NCI-H2081 (cell line): ENCODE measurements around the gene GBF1.
A peak's percentile ranks its signal among the peaks of the same experiment; 100 is the strongest.

Experiments
- DNase-seq, 2 experiments: peaks; one replicate each; lab custom pipeline; 2025; lab: John Stamatoyannopoulos, UW

Gene GBF1

GRCh38 chr10:102409604-102410428, 164.5 kb downstream of the GBF1 start:
- no peak for DNase-seq

- DNase-seq: no peak
Observed at GRCh38 chr10:102410429-102411073, 165.2 kb downstream of the GBF1 start.

- DNase-seq: no peak
Observed at GRCh38 chr10:102411341-102412255, 166.3 kb downstream of the GBF1 start.

GRCh38 chr10:102412293-102412692, 167.0 kb downstream of the GBF1 start:
- no peak for DNase-seq

- DNase-seq: peak; percentile 59 to 85
Observed at GRCh38 chr10:102413053-102413705, 167.8 kb downstream of the GBF1 start.

GRCh38 chr10:102413806-102414561, 168.7 kb downstream of the GBF1 start:
- DNase-seq: no peak

GRCh38 chr10:102414749-102415148, 169.4 kb downstream of the GBF1 start:
- no peak for DNase-seq

- no peak for DNase-seq
Observed at GRCh38 chr10:102416283-102416682, 171.0 kb downstream of the GBF1 start.

- DNase-seq: no peak
Observed at GRCh38 chr10:102416695-102417094, 171.4 kb downstream of the GBF1 start.

GRCh38 chr10:102418622-102419268, 173.4 kb downstream of the GBF1 start, which contains the start of gene PSD:
PSD (minus strand) TSS chr10:102418785; CDS start chr10:102417038, 1,747 bp downstream.
- peak; percentile 80 to 81 for DNase-seq

GRCh38 chr10:102419269-102420180, 174.2 kb downstream of the GBF1 start:
- peak; percentile 73 to 78 for DNase-seq

GRCh38 chr10:102420181-102420713, 174.9 kb downstream of the GBF1 start:
- no peak for DNase-seq

GRCh38 chr10:102420714-102421506, 175.6 kb downstream of the GBF1 start, which contains the start of gene FBXL15:
FBXL15 (plus strand) TSS chr10:102420836; CDS start chr10:102421130, 294 bp downstream.
- DNase-seq: peak; percentile 93 to 94

- DNase-seq: no peak
Observed at GRCh38 chr10:102421507-102421756, 176.1 kb downstream of the GBF1 start.

GRCh38 chr10:102421757-102422512, 176.6 kb downstream of the GBF1 start:
- DNase-seq: no peak

- peak; percentile 49 to 61 for DNase-seq
Observed at GRCh38 chr10:102422545-102423129, 177.3 kb downstream of the GBF1 start.

GRCh38 chr10:102423372-102423968, 178.1 kb downstream of the GBF1 start:
- DNase-seq: no peak
